Parathyroid adenoma (tissue), 2 donors: Measurements from ENCODE around the gene RAET1E.

Source experiments
- H2AFZ ChIP-seq: fragments of 300-600 bp; sonication (generic); one replicate; pipeline ENCODE4 v1.7.0; 2017; ENCODE audit warnings: antibody characterized with exemption, mild to moderate bottlenecking
- H3K27ac ChIP-seq: fragments of 300-600 bp; sonication (generic); one replicate; pipeline ENCODE4 v1.7.0; 2017
- H3K27me3 ChIP-seq: fragments of 300-600 bp; sonication (generic); one replicate; pipeline ENCODE4 v1.7.0; 2017; ENCODE audit warnings: low read length; ENCODE audit not compliant: control insufficient read depth, insufficient read depth
- H3K36me3 ChIP-seq: fragments of 300-600 bp; sonication (generic); one replicate; pipeline ENCODE4 v1.7.0; 2017; ENCODE audit warnings: low read length; ENCODE audit not compliant: control insufficient read depth, insufficient read depth
- H3K4me1 ChIP-seq: fragments of 300-600 bp; sonication (generic); one replicate; pipeline ENCODE4 v1.7.0; 2017; ENCODE audit warnings: control low read depth
- H3K4me2 ChIP-seq: fragments of 300-600 bp; sonication (generic); one replicate; pipeline ENCODE4 v1.7.0; 2017; ENCODE audit warnings: low read length
- H3K4me3 ChIP-seq: fragments of 300-600 bp; sonication (generic); one replicate; pipeline ENCODE4 v1.7.0; 2017; ENCODE audit warnings: low read depth, low read length
- H3K79me2 ChIP-seq: fragments of 300-600 bp; sonication (generic); one replicate; pipeline ENCODE4 v1.7.0; 2017; ENCODE audit warnings: control low read depth
- H3K9ac ChIP-seq: fragments of 300-600 bp; sonication (generic); one replicate; pipeline ENCODE4 v1.7.0; 2017; ENCODE audit warnings: mild to moderate bottlenecking
- H3K9me3 ChIP-seq: fragments of 300-600 bp; sonication (generic); one replicate; pipeline ENCODE4 v1.7.0; 2017; ENCODE audit warnings: low read length; ENCODE audit not compliant: control insufficient read depth
- TF ChIP-seq, protein P1 (sequence below): fragments of 300-600 bp; sonication (generic); IDR thresholded peaks from one replicate; pipeline ENCODE4 v1.7.0; 2017; ENCODE audit warnings: antibody characterized with exemption, mild to moderate bottlenecking
- donor health status: primary hyperparathyroidism.

RAET1E gene

DNA sequence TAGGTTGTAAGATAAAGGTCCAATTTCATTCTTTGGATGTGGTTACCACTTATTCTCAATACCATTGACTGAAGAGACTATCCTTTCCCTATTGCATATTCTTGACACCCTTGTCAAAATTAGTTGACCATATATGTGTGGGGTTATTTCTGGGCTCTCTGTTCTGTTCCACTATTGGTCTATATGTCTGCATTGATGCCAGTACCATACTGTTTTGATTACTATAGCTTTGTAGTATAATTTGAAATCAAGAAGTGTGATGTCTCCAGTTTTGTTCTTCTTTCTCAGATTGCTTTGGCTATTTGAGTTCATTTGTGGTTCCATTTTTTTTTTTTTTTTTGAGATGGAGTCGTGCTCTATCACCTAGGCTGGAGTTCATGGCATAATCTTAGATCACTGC, 25.7 kb downstream of the RAET1E start:
- Histone ChIP-seq H3K27me3 (no peaks in the 10 kb centered on the region), H3K4me3 (no peak overlapping the region), H3K9ac (no peak overlapping the region), H3K4me2 (no peak overlapping the region), H2AFZ (no peak overlapping the region), H3K36me3 (no peaks in the 10 kb centered on the region), H3K79me2 (peaks cover 12% of the 10 kb centered on the region), H3K9me3 (no peaks in the 10 kb centered on the region), H3K27ac (no peak overlapping the region), H3K4me1 (peaks cover 11% of the 10 kb centered on the region)
- TF ChIP-seq, protein P1, sequence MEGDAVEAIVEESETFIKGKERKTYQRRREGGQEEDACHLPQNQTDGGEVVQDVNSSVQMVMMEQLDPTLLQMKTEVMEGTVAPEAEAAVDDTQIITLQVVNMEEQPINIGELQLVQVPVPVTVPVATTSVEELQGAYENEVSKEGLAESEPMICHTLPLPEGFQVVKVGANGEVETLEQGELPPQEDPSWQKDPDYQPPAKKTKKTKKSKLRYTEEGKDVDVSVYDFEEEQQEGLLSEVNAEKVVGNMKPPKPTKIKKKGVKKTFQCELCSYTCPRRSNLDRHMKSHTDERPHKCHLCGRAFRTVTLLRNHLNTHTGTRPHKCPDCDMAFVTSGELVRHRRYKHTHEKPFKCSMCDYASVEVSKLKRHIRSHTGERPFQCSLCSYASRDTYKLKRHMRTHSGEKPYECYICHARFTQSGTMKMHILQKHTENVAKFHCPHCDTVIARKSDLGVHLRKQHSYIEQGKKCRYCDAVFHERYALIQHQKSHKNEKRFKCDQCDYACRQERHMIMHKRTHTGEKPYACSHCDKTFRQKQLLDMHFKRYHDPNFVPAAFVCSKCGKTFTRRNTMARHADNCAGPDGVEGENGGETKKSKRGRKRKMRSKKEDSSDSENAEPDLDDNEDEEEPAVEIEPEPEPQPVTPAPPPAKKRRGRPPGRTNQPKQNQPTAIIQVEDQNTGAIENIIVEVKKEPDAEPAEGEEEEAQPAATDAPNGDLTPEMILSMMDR = no peak

DNA sequence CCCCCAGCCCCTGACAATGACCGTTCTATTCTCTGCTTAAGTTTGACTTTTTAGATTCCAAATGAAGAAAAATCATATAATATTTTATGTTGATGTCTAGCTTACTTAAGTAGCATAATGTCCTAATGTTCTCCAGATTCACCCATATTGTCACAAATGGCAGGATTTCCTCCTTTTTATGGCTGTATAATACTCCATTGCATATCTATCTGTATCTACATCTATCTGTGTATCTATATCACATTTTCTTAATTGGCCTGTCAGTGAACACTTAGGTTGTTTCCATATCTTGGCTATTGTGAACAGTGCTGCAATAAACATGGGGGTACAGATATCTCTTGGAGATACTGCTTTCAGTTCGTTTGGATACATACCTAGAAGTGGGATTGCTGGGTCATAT, 26.7 kb downstream of the RAET1E start:
- Histone ChIP-seq H2AFZ (no peak overlapping the region), H3K4me1 (peaks cover 11% of the 10 kb centered on the region), H3K27ac (no peak overlapping the region), H3K4me3 (no peak overlapping the region), H3K4me2 (no peak overlapping the region), H3K27me3 (no peaks in the 10 kb centered on the region), H3K79me2 (peaks cover 12% of the 10 kb centered on the region), H3K9me3 (no peaks in the 10 kb centered on the region), H3K36me3 (no peaks in the 10 kb centered on the region), H3K9ac (no peak overlapping the region)
- TF ChIP-seq, protein P1 = no peak

GRCh38 chr6:149869275-149869892, 28.5 kb downstream of the RAET1E start:
- TF ChIP-seq, protein P1 = no peak
- H3K36me3 ChIP-seq = no peaks in the 10 kb centered on the region
- H3K27ac ChIP-seq = no peak overlapping the region
- H3K4me3 ChIP-seq = no peak overlapping the region
- H3K9me3 ChIP-seq = no peaks in the 10 kb centered on the region
- peaks cover 11% of the 10 kb centered on the region for H3K4me1 ChIP-seq
- H3K27me3 ChIP-seq = no peaks in the 10 kb centered on the region
- H3K79me2 ChIP-seq = peaks cover 6% of the 10 kb centered on the region
- no peak overlapping the region for H3K4me2 ChIP-seq
- no peak overlapping the region for H2AFZ ChIP-seq
- no peak overlapping the region for H3K9ac ChIP-seq

GRCh38 chr6:149867876-149868640, 29.9 kb downstream of the RAET1E start:
- H3K36me3 ChIP-seq = no peaks in the 10 kb centered on the region
- no peaks in the 10 kb centered on the region for H3K27me3 ChIP-seq
- TF ChIP-seq, protein P1 = no peak
- H3K27ac ChIP-seq = peak overlapping the region; percentile 58
- no peak overlapping the region for H3K4me2 ChIP-seq
- peak overlapping the region; percentile 65 for H2AFZ ChIP-seq
- peaks cover 11% of the 10 kb centered on the region for H3K4me1 ChIP-seq
- H3K9ac ChIP-seq = no peak overlapping the region
- H3K79me2 ChIP-seq = peaks cover 6% of the 10 kb centered on the region
- no peaks in the 10 kb centered on the region for H3K9me3 ChIP-seq
- H3K4me3 ChIP-seq = no peak overlapping the region
